GM23248 (cell line): ENCODE results near the gene APOA4. TPM values are rescaled to one million over a fixed set of nuclear protein-coding genes. Genes with fewer than 3 reads are reported as not detected.

Experiments used
- DNase-seq: peaks from one replicate; pipeline ENCODE4 v3.0.0-alpha.2; 2015
- H2AFZ ChIP-seq: fragments of 200-600 bp; sonication (generic); 2 replicates; pipeline ENCODE4 v1.6.1; 2016; ENCODE audit warnings: antibody characterized with exemption
- H3F3A ChIP-seq: fragments of 200-600 bp; sonication (generic); 2 replicates; pipeline ENCODE4 v1.6.1; 2016; ENCODE audit warnings: mild to moderate bottlenecking, antibody characterized with exemption, mixed run types; ENCODE audit not compliant: insufficient read depth
- H3K27ac ChIP-seq: fragments of 200-600 bp; sonication (generic); 2 replicates; pipeline ENCODE4 v1.5.1; 2016; ENCODE audit warnings: mild to moderate bottlenecking
- H3K27me3 ChIP-seq: fragments of 200-600 bp; sonication (generic); replicated peaks from 2 replicates; pipeline ENCODE4 v1.6.1; 2016; ENCODE audit warnings: mild to moderate bottlenecking; ENCODE audit not compliant: insufficient read depth
- H3K36me3 ChIP-seq: fragments of 200-600 bp; sonication (generic); 2 replicates; pipeline ENCODE4 v1.6.1; 2016; ENCODE audit warnings: low read depth, mild to moderate bottlenecking
- H3K4me1 ChIP-seq: fragments of 200-600 bp; sonication (generic); 2 replicates; pipeline ENCODE4 v1.6.1; 2016; ENCODE audit warnings: mild to moderate bottlenecking; ENCODE audit not compliant: insufficient read depth
- H3K4me2 ChIP-seq: fragments of 200-600 bp; sonication (generic); one replicate; pipeline ENCODE4 v1.6.1; 2016; ENCODE audit warnings: mild to moderate bottlenecking; ENCODE audit not compliant: unreplicated experiment
- H3K4me3 ChIP-seq: fragments of 200-600 bp; sonication (generic); 2 replicates; pipeline ENCODE4 v1.5.1; 2016; ENCODE audit warnings: mild to moderate bottlenecking
- H3K79me2 ChIP-seq: fragments of 200-600 bp; sonication (generic); 2 replicates; pipeline ENCODE4 v1.6.1; 2016; ENCODE audit warnings: mild to moderate bottlenecking; ENCODE audit not compliant: insufficient read depth
- H3K9ac ChIP-seq: fragments of 200-600 bp; sonication (generic); 2 replicates; pipeline ENCODE4 v1.6.1; 2016; ENCODE audit warnings: mild to moderate bottlenecking
- H3K9me2 ChIP-seq: fragments of 200-600 bp; sonication (generic); 2 replicates; pipeline ENCODE4 v1.6.1; 2016; ENCODE audit warnings: mixed run types, mild to moderate bottlenecking, moderate library complexity; ENCODE audit not compliant: insufficient read depth
- H3K9me3 ChIP-seq: fragments of 200-600 bp; sonication (generic); one replicate; pipeline ENCODE4 v1.6.1; 2017; ENCODE audit warnings: low read depth
- H4K20me1 ChIP-seq: fragments of 200-600 bp; sonication (generic); 2 replicates; pipeline ENCODE4 v1.6.0; 2016; ENCODE audit not compliant: insufficient read depth
- EZH2 ChIP-seq: fragments of 200-600 bp; sonication (generic); IDR thresholded peaks from 2 replicates; pipeline ENCODE4 v1.6.1; 2018; ENCODE audit warnings: antibody characterized with exemption, mild to moderate bottlenecking; ENCODE audit not compliant: insufficient read depth, poor library complexity, severe bottlenecking
- EZH2phosphoT487 ChIP-seq: fragments of 200-600 bp; sonication (generic); IDR thresholded peaks from 2 replicates; pipeline ENCODE4 v1.6.1; 2018; ENCODE audit warnings: antibody characterized with exemption, moderate library complexity, mild to moderate bottlenecking, low read depth; ENCODE audit not compliant: insufficient read depth
- WGBS, 2 experiments: methylation state at CpG; one replicate each; pipeline ENCODE4 v1.1.6; 2015 to 2017; ENCODE audit warnings: low lambda C conversion rate in 2 of 2, low coverage in 1 of 2; ENCODE audit errors: missing lambda C conversion rate in 2 of 2; 5-methylcytosine and 5-hydroxymethylcytosine counted together
- in situ Hi-C: fragments of 300-500 bp; cut with MboI; formaldehyde crosslinking; loops from 2 replicates; pipeline ENCODE4 v1.15.0; 2020
- polyA plus RNA-seq: library from polyadenylated mRNA; unstranded; fragments of >200 nt; fragmentation: Nextera tagmentation; extraction: Ambion mirVana; gene quantifications from 2 replicates; pipeline ENCODE4 v1.2.1, GENCODE V29; 2016
- total RNA-seq: library from RNA; depleted of rRNA; stranded (reverse); fragments of >200 nt; shearing (Covaris generic); gene quantifications from 2 replicates; pipeline ENCODE4 v1.2.3, GENCODE V29; 2014

The APOA4 gene
- total and polyA plus RNA-seq, 2 experiments from 2014 or later = not detected

- Histone ChIP-seq H3K27me3 (no peaks in the 10 kb centered on the region), H3K4me1 (peaks cover 53% of the 10 kb centered on the region), H2AFZ (no peak overlapping the region), H4K20me1 (no peaks in the 10 kb centered on the region), H3K36me3 (no peaks in the 10 kb centered on the region; the same call in 1 of the 2 replicates), H3K4me3 (no peak overlapping the region), H3K9me2 (no peaks in the 10 kb centered on the region), H3K27ac (no peak overlapping the region), H3K9me3 (no peaks in the 10 kb centered on the region), H3K79me2 (peaks cover 7% of the 10 kb centered on the region; the same call in 1 of the 2 replicates), H3F3A (peaks cover 45% of the 10 kb centered on the region), H3K9ac (no peak overlapping the region), H3K4me2 (no peak overlapping the region)
- in situ Hi-C loops = no loop called here
- DNase-seq = no peak
- TF ChIP-seq EZH2 (no peak), EZH2phosphoT487 (no peak)
- 94 to 95% methylated on average over 8 of the region's 8 CpGs for WGBS, 2 experiments
Measured at GRCh38 chr11:116859175-116859574, 36.1 kb upstream of the APOA4 start.

DNA sequence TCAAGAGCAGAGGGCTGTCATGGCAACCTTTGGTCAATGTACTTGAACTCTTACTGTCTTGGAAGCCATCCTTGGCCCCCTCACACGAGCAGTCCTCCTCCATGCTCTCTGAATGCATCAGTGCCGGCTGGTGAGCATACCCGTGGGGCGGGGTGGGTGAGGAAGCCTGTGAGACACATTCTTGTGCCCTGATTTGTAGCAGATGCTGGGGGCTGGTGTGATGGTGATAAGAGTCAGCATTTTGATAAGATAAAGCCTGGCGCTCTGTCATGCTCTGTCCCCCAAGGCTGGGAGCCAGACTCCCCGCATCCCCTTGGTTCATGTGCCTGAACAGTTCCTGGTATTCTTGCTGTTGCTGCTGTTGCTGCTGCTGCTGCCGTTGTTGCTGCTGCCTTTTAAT, 34.8 kb upstream of the APOA4 start:
- Histone ChIP-seq H3F3A (peaks cover 52% of the 10 kb centered on the region), H3K4me3 (no peak overlapping the region), H4K20me1 (no peaks in the 10 kb centered on the region), H3K9me2 (no peaks in the 10 kb centered on the region), H3K9ac (no peak overlapping the region), H3K4me2 (no peak overlapping the region), H3K9me3 (no peaks in the 10 kb centered on the region), H3K4me1 (peaks cover 54% of the 10 kb centered on the region), H3K36me3 (no peaks in the 10 kb centered on the region; the same call in 1 of the 2 replicates), H3K79me2 (peaks cover 7% of the 10 kb centered on the region; the same call in 1 of the 2 replicates), H3K27me3 (no peaks in the 10 kb centered on the region), H2AFZ (no peak overlapping the region), H3K27ac (no peak overlapping the region)
- TF ChIP-seq EZH2phosphoT487 (no peak), EZH2 (no peak)
- no peak for DNase-seq
- in situ Hi-C loops = no loop called here
- 79 to 86% methylated on average over 7 of the region's 7 CpGs for WGBS, 2 experiments

DNA sequence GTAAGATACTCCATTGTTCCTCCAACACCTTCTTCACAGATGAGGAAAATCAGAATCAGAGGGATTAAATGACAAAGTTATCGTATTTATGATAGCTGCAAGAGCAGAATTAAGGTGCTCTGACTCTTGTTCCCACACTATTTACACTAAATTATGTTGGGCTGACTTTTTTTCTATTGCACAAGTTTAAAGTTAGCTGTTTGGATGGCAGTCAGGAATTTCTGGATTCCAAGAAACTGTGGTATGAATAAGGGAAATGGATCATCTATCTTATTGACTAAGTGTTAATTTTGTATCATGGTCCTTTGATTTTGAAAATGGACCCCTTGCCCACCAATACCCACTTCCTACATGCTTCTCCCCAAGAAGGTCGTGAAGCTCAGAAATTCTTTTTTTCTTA, 34.2 kb upstream of the APOA4 start:
- 94 to 95% methylated on average over 2 of the region's 2 CpGs for WGBS, 2 experiments
- DNase-seq = peak; percentile 55
- Histone ChIP-seq H3K4me1 (peaks cover 54% of the 10 kb centered on the region), H3K79me2 (peaks cover 7% of the 10 kb centered on the region; the same call in 1 of the 2 replicates), H3K4me3 (no peak overlapping the region), H3K27me3 (no peaks in the 10 kb centered on the region), H3K9me3 (no peaks in the 10 kb centered on the region), H3K9ac (no peak overlapping the region), H3K27ac (peak overlapping the region; percentile 5), H2AFZ (no peak overlapping the region), H3K9me2 (no peaks in the 10 kb centered on the region), H3K36me3 (no peaks in the 10 kb centered on the region; the same call in 1 of the 2 replicates), H3K4me2 (peak overlapping the region; percentile 42), H4K20me1 (no peaks in the 10 kb centered on the region), H3F3A (peaks cover 52% of the 10 kb centered on the region)
- no peak for TF ChIP-seq EZH2
- in situ Hi-C loops = no loop called here

GRCh38 chr11:116856423-116856822, 33.3 kb upstream of the APOA4 start:
- Histone ChIP-seq H4K20me1 (no peaks in the 10 kb centered on the region), H3K27me3 (no peaks in the 10 kb centered on the region), H3K9ac (no peak overlapping the region), H3K4me3 (no peak overlapping the region), H3K79me2 (peaks cover 7% of the 10 kb centered on the region; the same call in 1 of the 2 replicates), H3K4me2 (no peak overlapping the region), H3K9me2 (no peaks in the 10 kb centered on the region), H3K36me3 (no peaks in the 10 kb centered on the region; the same call in 1 of the 2 replicates), H3K4me1 (peaks cover 54% of the 10 kb centered on the region), H3F3A (peaks cover 49% of the 10 kb centered on the region), H2AFZ (no peak overlapping the region), H3K27ac (no peak overlapping the region), H3K9me3 (no peaks in the 10 kb centered on the region)
- in situ Hi-C loops = no loop called here
- no peak for DNase-seq
- no peak for TF ChIP-seq EZH2
- TF ChIP-seq EZH2phosphoT487 = no peak
- 97 to 98% methylated on average over 5 of the region's 5 CpGs for WGBS, 2 experiments

DNA sequence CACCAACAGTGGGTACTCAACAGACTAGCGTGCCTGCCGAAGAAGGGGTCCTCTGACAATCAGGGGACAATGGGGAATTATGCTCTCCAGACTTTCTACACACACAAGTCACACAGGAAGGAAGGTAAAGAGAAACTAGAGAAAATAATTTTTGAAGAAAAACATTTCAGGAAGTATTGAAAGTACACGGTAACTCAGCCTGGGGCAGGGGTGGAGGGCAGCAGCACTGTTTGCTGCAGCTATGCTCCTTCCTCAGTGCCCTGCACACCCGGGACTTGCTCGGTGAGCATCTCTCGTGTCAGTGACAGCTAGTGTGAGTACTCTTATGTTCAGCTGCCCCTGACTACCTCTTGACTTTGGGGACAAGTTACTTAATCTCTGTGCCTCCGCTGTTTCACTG, 32.3 kb upstream of the APOA4 start:
- Histone ChIP-seq H3K36me3 (no peaks in the 10 kb centered on the region; the same call in 1 of the 2 replicates), H3K9me2 (no peaks in the 10 kb centered on the region), H3K4me3 (no peak overlapping the region), H3K9ac (no peak overlapping the region), H3K4me1 (peaks cover 45% of the 10 kb centered on the region), H3K9me3 (no peaks in the 10 kb centered on the region), H3K27ac (no peak overlapping the region), H2AFZ (no peak overlapping the region), H3K4me2 (no peak overlapping the region), H3K27me3 (no peaks in the 10 kb centered on the region), H3F3A (peaks cover 39% of the 10 kb centered on the region), H3K79me2 (peaks cover 7% of the 10 kb centered on the region; the same call in 1 of the 2 replicates), H4K20me1 (no peaks in the 10 kb centered on the region)
- in situ Hi-C loops = no loop called here
- TF ChIP-seq EZH2 = no peak
- no peak for TF ChIP-seq EZH2phosphoT487
- WGBS, 2 experiments = 97 to 98% methylated on average over 7 of the region's 7 CpGs
- no peak for DNase-seq
